GM12865 (cell line): Measurements from ENCODE around the gene KIAA1328.

ENCODE experiments used
- DNase-seq: peaks from one replicate; pipeline ENCODE4 v3.0.0; 2010; ENCODE audit warnings: low read depth
- H3K4me3 ChIP-seq: 2 replicates; pipeline ENCODE4 v1.5.1; 2011; ENCODE audit warnings: mild to moderate bottlenecking, low read depth, low read length, control low read depth
- TF ChIP-seq, protein P1 (sequence below): IDR thresholded peaks from 2 replicates; pipeline ENCODE4 v1.5.1; 2011; ENCODE audit warnings: low read length, control low read depth, low read depth, inconsistent platforms; ENCODE audit not compliant: insufficient read depth; ENCODE audit errors: missing control alignments

KIAA1328 gene

DNA sequence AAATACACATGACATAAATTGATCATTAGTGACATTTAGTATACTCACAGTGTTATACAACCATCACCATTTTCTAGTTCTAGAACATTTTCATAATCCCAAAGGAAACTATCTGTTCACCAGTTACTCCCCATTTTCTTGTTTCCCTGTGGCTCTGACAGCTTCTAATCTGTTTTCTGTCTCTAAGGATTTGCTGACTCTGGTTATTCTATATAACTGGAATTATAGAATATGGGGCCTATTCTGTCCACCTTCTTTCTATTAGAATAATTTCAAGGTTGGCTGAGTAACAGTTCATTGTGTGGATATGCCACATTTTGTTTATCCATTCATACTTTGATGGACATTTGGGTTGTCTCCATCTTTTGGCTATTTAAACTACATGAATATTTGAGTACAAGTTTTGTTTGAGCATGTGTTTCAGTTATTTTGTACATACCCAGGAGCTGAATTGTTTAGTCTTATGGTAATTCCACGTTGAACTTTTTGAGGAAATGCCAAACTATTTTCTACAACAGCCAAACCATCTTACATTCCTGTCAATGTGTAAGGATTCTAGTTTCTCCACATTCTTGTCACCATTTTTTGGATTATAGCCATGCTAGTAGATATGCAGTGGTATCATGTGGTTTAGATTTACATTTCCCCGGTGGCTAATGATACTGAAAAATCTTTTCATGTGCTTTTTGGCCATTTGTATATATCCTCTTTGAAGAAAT lies 20.5 kb downstream of the KIAA1328 start:
- no peak overlapping the region for H3K4me3 ChIP-seq
- no peak for DNase-seq
- TF ChIP-seq, protein P1, sequence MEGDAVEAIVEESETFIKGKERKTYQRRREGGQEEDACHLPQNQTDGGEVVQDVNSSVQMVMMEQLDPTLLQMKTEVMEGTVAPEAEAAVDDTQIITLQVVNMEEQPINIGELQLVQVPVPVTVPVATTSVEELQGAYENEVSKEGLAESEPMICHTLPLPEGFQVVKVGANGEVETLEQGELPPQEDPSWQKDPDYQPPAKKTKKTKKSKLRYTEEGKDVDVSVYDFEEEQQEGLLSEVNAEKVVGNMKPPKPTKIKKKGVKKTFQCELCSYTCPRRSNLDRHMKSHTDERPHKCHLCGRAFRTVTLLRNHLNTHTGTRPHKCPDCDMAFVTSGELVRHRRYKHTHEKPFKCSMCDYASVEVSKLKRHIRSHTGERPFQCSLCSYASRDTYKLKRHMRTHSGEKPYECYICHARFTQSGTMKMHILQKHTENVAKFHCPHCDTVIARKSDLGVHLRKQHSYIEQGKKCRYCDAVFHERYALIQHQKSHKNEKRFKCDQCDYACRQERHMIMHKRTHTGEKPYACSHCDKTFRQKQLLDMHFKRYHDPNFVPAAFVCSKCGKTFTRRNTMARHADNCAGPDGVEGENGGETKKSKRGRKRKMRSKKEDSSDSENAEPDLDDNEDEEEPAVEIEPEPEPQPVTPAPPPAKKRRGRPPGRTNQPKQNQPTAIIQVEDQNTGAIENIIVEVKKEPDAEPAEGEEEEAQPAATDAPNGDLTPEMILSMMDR = no peak

DNA sequence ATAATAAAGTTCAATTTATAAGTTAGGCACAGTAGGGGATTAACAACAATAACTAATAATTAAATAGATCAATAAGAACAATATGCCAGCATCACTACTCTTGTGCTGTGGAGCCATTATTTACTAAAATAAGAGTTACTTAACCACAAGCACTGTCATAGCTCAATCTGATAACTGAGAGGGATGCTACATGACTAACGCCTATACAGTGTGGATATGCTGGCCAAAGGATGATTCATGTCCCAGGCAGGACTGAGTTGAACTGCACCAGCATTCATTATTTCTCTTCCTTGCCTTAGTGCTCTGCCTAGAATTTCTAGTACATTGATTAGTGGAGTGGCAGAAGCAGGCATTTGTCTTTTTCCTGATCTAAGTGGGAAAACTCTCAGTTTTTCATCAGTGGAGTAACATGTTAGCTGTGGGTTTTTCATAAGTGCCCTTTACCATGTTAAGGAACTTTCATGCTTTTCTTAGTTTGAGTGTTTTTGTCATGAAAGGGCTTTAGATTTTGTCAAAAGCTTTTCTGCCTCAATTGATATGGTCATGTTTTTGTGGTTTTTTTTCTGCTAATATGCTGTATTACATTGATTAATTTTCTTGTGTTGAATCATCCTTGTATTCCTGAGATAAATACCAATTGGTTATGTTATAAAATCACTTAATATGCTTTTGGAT lies 21.7 kb downstream of the KIAA1328 start:
- no peak for DNase-seq
- TF ChIP-seq, protein P1 = no peak
- H3K4me3 ChIP-seq = no peak overlapping the region

DNA sequence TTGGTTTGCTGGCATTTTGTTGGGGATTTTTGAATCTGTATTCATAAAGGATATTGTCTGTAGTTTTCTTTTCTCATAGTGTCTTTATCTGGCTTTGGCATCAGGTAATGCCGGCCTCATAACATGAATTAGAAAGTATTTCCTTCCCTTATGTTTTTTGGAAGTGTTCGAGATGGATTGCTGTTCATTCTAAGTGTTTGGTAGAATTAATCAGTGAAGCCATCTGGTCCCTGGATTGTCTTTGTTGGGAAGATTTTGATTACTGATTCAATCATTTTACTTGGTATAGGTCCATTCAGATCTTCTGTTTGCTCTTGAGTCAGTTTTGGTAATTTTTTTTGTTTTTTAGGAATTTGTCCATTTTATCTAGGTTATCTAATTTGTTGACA lies 22.3 kb downstream of the KIAA1328 start:
- TF ChIP-seq, protein P1 = no peak
- no peak overlapping the region for H3K4me3 ChIP-seq
- no peak for DNase-seq

DNA sequence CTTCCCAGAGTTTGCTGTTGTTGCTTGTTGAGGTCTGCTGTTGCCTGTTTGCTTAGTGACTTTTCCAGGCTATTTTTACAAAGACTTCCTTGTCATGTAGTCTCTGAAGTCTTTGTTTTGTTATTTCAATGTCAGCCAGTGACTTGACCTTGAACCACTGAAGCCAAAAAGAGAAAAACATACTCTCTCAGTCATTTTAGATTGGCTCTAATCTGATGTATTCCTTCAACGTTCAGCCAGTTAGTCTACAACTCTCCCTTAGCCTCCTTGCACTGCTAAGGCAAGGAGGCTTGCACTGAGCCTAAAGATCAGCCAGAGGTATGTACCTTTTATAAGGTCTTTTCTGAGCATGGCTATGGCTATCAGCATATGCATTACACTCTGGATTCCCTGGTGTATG lies 27.9 kb downstream of the KIAA1328 start:
- H3K4me3 ChIP-seq = no peak overlapping the region
- TF ChIP-seq, protein P1 = no peak
- no peak for DNase-seq

DNA sequence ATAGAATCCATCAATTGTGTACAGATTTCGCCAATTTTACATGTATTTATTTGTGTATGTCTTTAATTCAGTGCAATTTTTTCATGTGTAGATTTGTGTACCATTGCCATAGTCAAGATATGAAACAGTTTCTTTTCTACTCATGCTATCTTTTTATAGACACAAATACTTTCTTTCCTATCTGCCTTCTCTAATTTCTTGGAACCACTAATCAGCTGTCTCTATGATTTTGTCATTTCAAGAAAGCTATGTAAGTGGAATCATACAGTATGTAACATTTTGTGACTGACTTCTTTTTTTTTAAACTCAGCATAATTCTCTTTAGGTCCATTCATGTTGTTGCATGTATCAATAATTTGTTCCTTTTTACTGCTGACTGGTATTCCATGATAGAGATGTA lies 33.3 kb downstream of the KIAA1328 start:
- H3K4me3 ChIP-seq = no peak overlapping the region
- TF ChIP-seq, protein P1 = no peak

DNA sequence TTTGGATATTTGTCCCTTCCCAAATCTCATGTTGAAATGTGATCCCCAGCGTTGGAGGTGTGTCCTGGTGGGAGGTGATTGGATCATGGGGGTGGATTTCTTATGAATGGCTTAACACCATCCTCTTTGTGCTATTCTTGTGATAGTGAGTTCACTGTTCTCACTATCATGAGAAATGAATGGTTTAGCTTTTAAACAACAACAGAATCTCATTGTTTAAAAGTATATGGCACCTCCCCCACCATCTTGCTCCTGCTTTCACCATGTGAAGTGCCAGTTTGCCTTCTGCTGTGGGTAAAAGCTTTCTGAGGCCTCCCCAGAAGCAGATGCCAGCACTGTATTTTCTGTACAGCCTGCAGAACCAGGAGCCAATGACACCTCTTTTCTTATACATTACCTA lies 38.1 kb downstream of the KIAA1328 start:
- no peak overlapping the region for H3K4me3 ChIP-seq
- DNase-seq = no peak
- TF ChIP-seq, protein P1 = no peak

More for the DNA sequence above, 33.3 kb downstream of the KIAA1328 start:
- no peak for DNase-seq
